Lung (tissue), 12 donors: ENCODE results near the gene SFRP5. TPM values are rescaled to one million over a fixed set of nuclear protein-coding genes. Genes with fewer than 3 reads are reported as not detected.

Experiments used
- ATAC-seq: fragments of 200-7000 bp; cut with Tn5 transposase; one replicate; pipeline ENCODE4 v1.9.1; 2020; ENCODE audit warnings: moderate number of reproducible peaks; ENCODE audit not compliant: insufficient read depth, low FRiP score
- DNase-seq, 3 donors: peaks; one replicate each; pipeline ENCODE4 v3.0.0-alpha.2; 2013 to 2017
- H3K27ac ChIP-seq, 2 donors: one replicate each; pipeline ENCODE4 v1.5.1; 2013; ENCODE audit warnings: mild to moderate bottlenecking in 2 of 2, moderate library complexity in 2 of 2, control low read depth in 1 of 2, inconsistent platforms in 1 of 2, low read depth in 1 of 2, low read length in 1 of 2
- H3K27me3 ChIP-seq, 3 donors: one replicate each; pipeline ENCODE4 v1.5.1; 2013; ENCODE audit warnings: low read length in 2 of 3; ENCODE audit not compliant: control insufficient read depth in 3 of 3, insufficient read depth in 3 of 3
- H3K36me3 ChIP-seq, 4 donors: one replicate each; pipeline ENCODE4 v1.5.1; 2013; ENCODE audit warnings: low read length in 4 of 4, mild to moderate bottlenecking in 1 of 4, moderate library complexity in 1 of 4; ENCODE audit not compliant: control insufficient read depth in 4 of 4, insufficient read depth in 4 of 4
- H3K4me1 ChIP-seq, 5 donors: one replicate each; pipeline ENCODE4 v1.5.1; 2013; ENCODE audit warnings: low read length in 5 of 5, mild to moderate bottlenecking in 2 of 5, moderate library complexity in 1 of 5; ENCODE audit not compliant: control insufficient read depth in 5 of 5, insufficient read depth in 5 of 5
- H3K4me3 ChIP-seq: one replicate; pipeline ENCODE4 v1.5.1; 2013; ENCODE audit warnings: mild to moderate bottlenecking, control low read depth, moderate library complexity
- H3K9ac ChIP-seq, 2 donors: one replicate each; pipeline ENCODE4 v1.5.1; 2013; ENCODE audit warnings: low read length in 2 of 2, control low read depth in 1 of 2; ENCODE audit not compliant: insufficient read depth in 1 of 2
- H3K9me3 ChIP-seq, 4 donors: one replicate each; pipeline ENCODE4 v1.5.1; 2013; ENCODE audit warnings: low read length in 3 of 4, mild to moderate bottlenecking in 1 of 4, moderate library complexity in 1 of 4; ENCODE audit not compliant: control insufficient read depth in 4 of 4, insufficient read depth in 3 of 4
- WGBS, 2 donors: extraction: QIAGEN DNeasy Blood & Tissue Kit; methylation state at CpG; one replicate each; pipeline ENCODE4 v1.1.7; 2013; 5-methylcytosine and 5-hydroxymethylcytosine counted together
- polyA plus RNA-seq, 2 donors: library from polyadenylated mRNA; stranded (reverse); fragments of 200-250 nt; gene quantifications; one replicate each; pipeline ENCODE4 v1.2.1, GENCODE V29; 2013
- total RNA-seq, 2 donors: library from RNA; depleted of rRNA in 1 of 2; stranded (reverse); fragments of >200 nt in 1 of 2; gene quantifications; one replicate each; pipeline ENCODE4 v1.2.1, GENCODE V29; 2014 to 2021
- TF ChIP-seq, protein P1 (sequence below): IDR thresholded peaks from 2 replicates; pipeline ENCODE4 v1.5.1; 2012; ENCODE audit warnings: mild to moderate bottlenecking; ENCODE audit errors: control extremely low read depth, extremely low read depth
- donor health status: control.
- donor health status: control.
- donor health status: Bipolar disorder and iron deficiency.
- donor health status: healthy.
- donor health status: DM: yes; HTN: yes; CAD: no.

SFRP5 gene
- total and polyA plus RNA-seq, 4 donors = 0.44 to 12.8 (median 1.7) TPM

DNA sequence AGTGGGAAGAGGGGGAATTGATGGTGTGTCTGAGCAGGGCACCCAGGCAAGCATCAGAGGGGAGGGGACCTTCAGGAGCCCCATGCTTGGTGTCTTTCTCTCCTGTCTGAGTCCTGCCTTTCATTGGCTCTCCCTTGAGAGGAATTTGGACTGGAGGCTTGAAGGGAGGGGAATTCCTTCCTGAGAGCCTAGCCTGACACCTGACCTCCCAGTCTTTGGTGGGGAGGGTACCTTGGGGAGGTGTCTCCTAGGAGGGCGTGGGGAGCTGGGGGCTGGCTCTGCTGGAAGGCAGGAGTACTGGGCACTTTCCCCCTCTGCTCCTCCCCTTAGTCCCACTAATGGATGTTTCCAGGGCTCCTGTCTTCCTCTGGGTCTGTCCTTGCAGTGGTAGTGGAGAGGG, 1.3 kb upstream of the SFRP5 start:
- H3K9me3 ChIP-seq = no peaks in the 10 kb centered on the region
- no peaks in the 10 kb centered on the region for H3K36me3 ChIP-seq
- H3K4me3 ChIP-seq = no peak overlapping the region
- 57 to 58% methylated on average over 1 of the region's 1 CpG for WGBS, 2 donors
- DNase-seq (no peak), ATAC-seq (no peak)
- peaks cover 0 to 5% (median 0%) of the 10 kb centered on the region in 5 donors for H3K4me1 ChIP-seq
- no peak overlapping the region for H3K9ac ChIP-seq
- H3K27ac ChIP-seq = no peak overlapping the region
- TF ChIP-seq, protein P1, sequence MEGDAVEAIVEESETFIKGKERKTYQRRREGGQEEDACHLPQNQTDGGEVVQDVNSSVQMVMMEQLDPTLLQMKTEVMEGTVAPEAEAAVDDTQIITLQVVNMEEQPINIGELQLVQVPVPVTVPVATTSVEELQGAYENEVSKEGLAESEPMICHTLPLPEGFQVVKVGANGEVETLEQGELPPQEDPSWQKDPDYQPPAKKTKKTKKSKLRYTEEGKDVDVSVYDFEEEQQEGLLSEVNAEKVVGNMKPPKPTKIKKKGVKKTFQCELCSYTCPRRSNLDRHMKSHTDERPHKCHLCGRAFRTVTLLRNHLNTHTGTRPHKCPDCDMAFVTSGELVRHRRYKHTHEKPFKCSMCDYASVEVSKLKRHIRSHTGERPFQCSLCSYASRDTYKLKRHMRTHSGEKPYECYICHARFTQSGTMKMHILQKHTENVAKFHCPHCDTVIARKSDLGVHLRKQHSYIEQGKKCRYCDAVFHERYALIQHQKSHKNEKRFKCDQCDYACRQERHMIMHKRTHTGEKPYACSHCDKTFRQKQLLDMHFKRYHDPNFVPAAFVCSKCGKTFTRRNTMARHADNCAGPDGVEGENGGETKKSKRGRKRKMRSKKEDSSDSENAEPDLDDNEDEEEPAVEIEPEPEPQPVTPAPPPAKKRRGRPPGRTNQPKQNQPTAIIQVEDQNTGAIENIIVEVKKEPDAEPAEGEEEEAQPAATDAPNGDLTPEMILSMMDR = no peak
- peaks cover 14 to 37% (median 29%) of the 10 kb centered on the region in 3 donors for H3K27me3 ChIP-seq

DNA sequence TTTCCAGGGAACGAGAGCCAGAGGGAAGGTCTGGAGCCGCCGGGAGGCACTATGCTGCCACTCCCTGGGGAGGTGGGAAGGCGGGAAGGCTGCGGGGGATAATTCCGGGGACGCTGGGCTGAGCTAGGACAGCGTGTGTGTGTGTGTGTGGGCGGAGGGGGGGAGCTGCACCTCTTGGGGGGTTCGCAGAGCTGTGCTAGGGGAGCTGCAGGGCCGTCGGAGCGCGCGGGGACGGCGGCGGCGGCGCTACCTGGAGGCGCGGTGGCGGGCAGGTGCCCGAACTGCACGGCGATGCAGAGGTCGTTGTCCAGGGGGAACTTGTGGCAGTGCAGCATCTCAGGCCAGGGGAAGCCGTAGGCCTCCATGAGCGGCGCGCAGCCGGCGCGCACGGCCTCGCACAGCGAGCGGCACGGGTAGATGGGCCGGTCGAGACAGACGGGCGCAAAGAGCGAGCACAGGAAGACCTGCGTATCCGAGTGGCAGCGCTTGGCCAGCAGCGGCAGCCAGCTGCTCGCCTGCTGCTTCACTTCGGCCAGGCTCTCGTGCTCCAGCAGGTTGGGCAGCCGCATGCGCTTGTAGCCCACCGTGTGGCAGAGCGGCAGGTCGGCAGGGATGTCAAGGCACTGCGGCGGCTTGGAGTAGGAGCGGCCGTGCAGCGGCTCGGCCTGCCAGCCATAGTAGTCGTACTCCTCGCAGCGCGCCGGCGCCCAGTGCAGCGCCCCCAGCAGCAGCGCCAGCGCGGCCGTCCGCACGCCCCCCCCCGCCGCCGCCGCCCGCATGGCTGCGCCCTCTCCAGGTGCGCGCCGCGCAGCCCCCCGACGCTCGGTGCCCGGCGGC, 526 bp downstream of the SFRP5 start:
- DNase-seq (no peak), ATAC-seq (no peak)
- Histone ChIP-seq H3K27me3 (peaks cover 14 to 37% (median 29%) of the 10 kb centered on the region in 3 donors), H3K4me1 (peaks cover 0 to 5% (median 0%) of the 10 kb centered on the region in 5 donors), H3K27ac (no peak overlapping the region), H3K36me3 (no peaks in the 10 kb centered on the region), H3K9me3 (no peaks in the 10 kb centered on the region), H3K4me3 (no peak overlapping the region), H3K9ac (no peak overlapping the region)
- TF ChIP-seq, protein P1 = no peak
- 1 to 3% methylated on average over 75 to 90 of the region's 90 CpGs for WGBS, 2 donors

DNA sequence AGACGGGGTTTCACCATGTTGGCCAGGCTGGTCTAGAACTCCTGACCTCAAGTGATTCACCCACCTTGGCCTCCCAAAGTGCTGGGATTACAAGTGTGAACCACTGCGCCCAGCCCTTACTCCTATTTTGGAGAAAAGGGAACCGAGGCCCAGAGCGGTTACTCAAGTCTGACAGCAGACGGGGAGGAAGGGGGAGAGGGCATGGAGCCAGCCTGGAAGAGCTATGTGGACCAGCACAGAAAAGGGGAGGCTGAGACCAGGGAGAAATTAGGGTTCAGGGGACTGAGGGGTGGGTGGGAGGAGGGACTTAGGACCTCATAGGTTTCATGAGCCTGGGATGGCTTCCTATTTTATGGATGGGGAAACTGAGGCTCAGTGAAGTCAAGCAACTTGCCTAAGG, 1.5 kb downstream of the SFRP5 start:
- Histone ChIP-seq H3K9me3 (no peaks in the 10 kb centered on the region), H3K9ac (no peak overlapping the region), H3K4me3 (no peak overlapping the region), H3K4me1 (peaks cover 0 to 5% (median 0%) of the 10 kb centered on the region in 5 donors), H3K36me3 (no peaks in the 10 kb centered on the region), H3K27me3 (peaks cover 14 to 37% (median 29%) of the 10 kb centered on the region in 3 donors), H3K27ac (no peak overlapping the region)
- no peak for DNase-seq
- 34 to 57% methylated on average over 5 of the region's 5 CpGs for WGBS, 2 donors
- ATAC-seq = no peak
- TF ChIP-seq, protein P1 = no peak
